Activated effector memory CD4-positive, alpha-beta T cell treated with anti-CD3 and anti-CD28 coated beads, Interleukin-2, amount 50 U/mL, for 16 hours (primary cell): ENCODE results near the gene APOC1.
A peak's percentile ranks its signal among the peaks of the same experiment; 100 is the strongest.
"Not testable (repeated sequence)": the region's sequence is repeated elsewhere in the genome, so short reads cannot be mapped to it uniquely, and the experiment has no call there.

ENCODE experiments used
- DNase-seq: peaks from one replicate; pipeline ENCODE4 v3.0.0-alpha.2; 2020

Gene APOC1

GRCh38 chr19:44890366-44891015, 23.9 kb upstream of the APOC1 start:
- DNase-seq, result peak; percentile 100

- DNase-seq, result no peak
These were observed 23.2 kb upstream of the APOC1 start, which contains the start of gene TOMM40 for GRCh38 chr19:44891016-44891882. Gene TOMM40 (plus strand): TSS chr19:44891254. CDS start chr19:44891416, 162 bp downstream.

GRCh38 chr19:44892932-44893331, 21.5 kb upstream of the APOC1 start:
- no peak for DNase-seq

GRCh38 chr19:44893332-44894051, 20.9 kb upstream of the APOC1 start:
- no peak for DNase-seq

- DNase-seq, result no peak
These were observed 20.4 kb upstream of the APOC1 start for GRCh38 chr19:44894052-44894400.

- no peak for DNase-seq
These were observed 19.5 kb upstream of the APOC1 start for GRCh38 chr19:44894946-44895345.

GRCh38 chr19:44897835-44898234, 16.6 kb upstream of the APOC1 start:
- no peak for DNase-seq

GRCh38 chr19:44900328-44901244, 13.8 kb upstream of the APOC1 start:
- no peak for DNase-seq

GRCh38 chr19:44903216-44903601, 11.2 kb upstream of the APOC1 start:
- DNase-seq, result no peak

- DNase-seq, result peak; percentile 92
These were observed 10.6 kb upstream of the APOC1 start for GRCh38 chr19:44903602-44904425.

GRCh38 chr19:44904426-44904994, 9.9 kb upstream of the APOC1 start:
- no peak for DNase-seq

GRCh38 chr19:44905437-44906160, 8.8 kb upstream of the APOC1 start, which contains the start of gene APOE:
Gene APOE (plus strand): TSS chr19:44905796. CDS start chr19:44906625, 829 bp downstream.
- no peak for DNase-seq

- DNase-seq, result no peak
These were observed 6.8 kb upstream of the APOC1 start for GRCh38 chr19:44907613-44908012.

- no peak for DNase-seq
These were observed 6.2 kb upstream of the APOC1 start for GRCh38 chr19:44908074-44908835.

GRCh38 chr19:44908836-44909261, 5.6 kb upstream of the APOC1 start:
- DNase-seq, result no peak

GRCh38 chr19:44909775-44910174, 4.6 kb upstream of the APOC1 start:
- no peak for DNase-seq

- DNase-seq, result not testable (repeated sequence)
These were observed 2.5 kb upstream of the APOC1 start for GRCh38 chr19:44911896-44912295.

GRCh38 chr19:44912854-44913253, 1.6 kb upstream of the APOC1 start:
- DNase-seq, result no peak
